NT2/D1 (cell line): ENCODE results near the gene LNPK.

Source experiments
- DNase-seq: peaks from one replicate; pipeline ENCODE4 v3.0.0-alpha.2; 2011; ENCODE audit warnings: low read depth, low spot score
- H3K27me3 ChIP-seq: 2 replicates; pipeline ENCODE4 v1.6.0; 2011; ENCODE audit warnings: mild to moderate bottlenecking; ENCODE audit not compliant: insufficient read length, insufficient read depth
- H3K36me3 ChIP-seq: 2 replicates; pipeline ENCODE4 v1.6.1; 2011; ENCODE audit warnings: mild to moderate bottlenecking, low read length, mixed read lengths; ENCODE audit not compliant: insufficient read depth, insufficient read length
- H3K4me1 ChIP-seq: 2 replicates; pipeline ENCODE4 v1.5.1; 2011; ENCODE audit not compliant: insufficient read depth, insufficient read length
- H3K4me3 ChIP-seq: 2 replicates; pipeline ENCODE4 v1.5.1; 2011; ENCODE audit warnings: low read depth; ENCODE audit not compliant: insufficient read length
- H3K9ac ChIP-seq: 2 replicates; pipeline ENCODE4 v1.6.0; 2011; ENCODE audit warnings: low read depth; ENCODE audit not compliant: insufficient read length
- H3K9me3 ChIP-seq: 2 replicates; pipeline ENCODE4 v1.5.1; 2011; ENCODE audit warnings: mild to moderate bottlenecking, low read length; ENCODE audit not compliant: insufficient read depth
- SUZ12 ChIP-seq: IDR thresholded peaks from 2 replicates; pipeline ENCODE4 v1.6.1; 2011; ENCODE audit not compliant: insufficient read length, insufficient read depth; ENCODE audit errors: extremely low read depth
- YY1 ChIP-seq: IDR thresholded peaks from 2 replicates; pipeline ENCODE4 v1.6.1; 2011; ENCODE audit not compliant: insufficient read length, insufficient read depth
- ZNF274 ChIP-seq: IDR thresholded peaks from 2 replicates; pipeline ENCODE4 v1.6.1; 2011; ENCODE audit warnings: mild to moderate bottlenecking, low read depth, low read length

Gene LNPK

GRCh38 chr2:175947073-175947472, 55.0 kb downstream of the LNPK start:
- peaks cover 2% of the 10 kb centered on the region; the same call in 1 of the 2 replicates for H3K9me3 ChIP-seq
- no peak overlapping the region for H3K9ac ChIP-seq
- peaks cover 15% of the 10 kb centered on the region for H3K36me3 ChIP-seq
- no peak overlapping the region for H3K4me3 ChIP-seq
- H3K4me1 ChIP-seq: no peaks in the 10 kb centered on the region
- TF ChIP-seq YY1 (no peak), ZNF274 (no peak), SUZ12 (no peak)
- H3K27me3 ChIP-seq: no peaks in the 10 kb centered on the region
- DNase-seq: no peak

GRCh38 chr2:175941699-175942098, 60.4 kb downstream of the LNPK start:
- Histone ChIP-seq H3K4me3 (no peak overlapping the region), H3K9me3 (peaks cover 7% of the 10 kb centered on the region; the same call in 1 of the 2 replicates), H3K9ac (no peak overlapping the region), H3K27me3 (no peaks in the 10 kb centered on the region), H3K36me3 (peaks cover 17% of the 10 kb centered on the region), H3K4me1 (no peaks in the 10 kb centered on the region)
- no peak for DNase-seq
- no peak for TF ChIP-seq YY1
- TF ChIP-seq ZNF274: no peak
- no peak for TF ChIP-seq SUZ12

- Histone ChIP-seq H3K27me3 (no peaks in the 10 kb centered on the region), H3K9me3 (peaks cover 6% of the 10 kb centered on the region; the same call in 1 of the 2 replicates), H3K4me1 (no peaks in the 10 kb centered on the region), H3K4me3 (no peak overlapping the region), H3K36me3 (peaks cover 28% of the 10 kb centered on the region), H3K9ac (no peak overlapping the region)
- TF ChIP-seq ZNF274: no peak
- TF ChIP-seq YY1: no peak
- TF ChIP-seq SUZ12: no peak
- no peak for DNase-seq
Observed at GRCh38 chr2:175937216-175937615, 64.9 kb downstream of the LNPK start.

- no peaks in the 10 kb centered on the region for H3K27me3 ChIP-seq
- no peak for DNase-seq
- TF ChIP-seq ZNF274 (no peak), SUZ12 (no peak), YY1 (no peak)
- no peak overlapping the region for H3K9ac ChIP-seq
- no peak overlapping the region for H3K4me3 ChIP-seq
- H3K36me3 ChIP-seq: peaks cover 28% of the 10 kb centered on the region
- no peaks in the 10 kb centered on the region for H3K4me1 ChIP-seq
- no peaks in the 10 kb centered on the region for H3K9me3 ChIP-seq
Observed at GRCh38 chr2:175935289-175936181, 66.5 kb downstream of the LNPK start.

- no peaks in the 10 kb centered on the region for H3K27me3 ChIP-seq
- H3K4me1 ChIP-seq: no peaks in the 10 kb centered on the region
- peaks cover 24% of the 10 kb centered on the region for H3K36me3 ChIP-seq
- no peak for TF ChIP-seq SUZ12
- no peak for TF ChIP-seq ZNF274
- no peak for TF ChIP-seq YY1
- no peaks in the 10 kb centered on the region for H3K9me3 ChIP-seq
- no peak overlapping the region for H3K9ac ChIP-seq
- no peak for DNase-seq
- no peak overlapping the region for H3K4me3 ChIP-seq
Observed at GRCh38 chr2:175932675-175933074, 69.4 kb downstream of the LNPK start.

GRCh38 chr2:175931805-175932204, 70.3 kb downstream of the LNPK start:
- Histone ChIP-seq H3K27me3 (no peaks in the 10 kb centered on the region), H3K4me1 (no peaks in the 10 kb centered on the region), H3K9me3 (no peaks in the 10 kb centered on the region), H3K4me3 (no peak overlapping the region), H3K9ac (no peak overlapping the region), H3K36me3 (peaks cover 19% of the 10 kb centered on the region)
- no peak for DNase-seq
- TF ChIP-seq YY1 (no peak), ZNF274 (no peak), SUZ12 (no peak)

- Histone ChIP-seq H3K27me3 (no peaks in the 10 kb centered on the region), H3K4me3 (no peak overlapping the region), H3K36me3 (peaks cover 11% of the 10 kb centered on the region), H3K9ac (no peak overlapping the region), H3K4me1 (no peaks in the 10 kb centered on the region), H3K9me3 (no peaks in the 10 kb centered on the region)
- TF ChIP-seq SUZ12 (no peak), ZNF274 (no peak), YY1 (no peak)
- DNase-seq: no peak
Observed at GRCh38 chr2:175930504-175930903, 71.6 kb downstream of the LNPK start.
